Endothelial cell of umbilical vein (primary cell): ENCODE results near the gene OR6B2. TPM values are rescaled to one million over a fixed set of nuclear protein-coding genes. Genes with fewer than 3 reads are reported as not detected.

Experiments used
- BruUV-seq: library from RNA; stranded (reverse); fragments of 400-500 nt; replicated peaks from 2 replicates; lab custom pipeline; 2021; lab: Mats Ljungman, UMichigan
- CTCF ChIA-PET: fragments of 300-600, 350-600 bp; sonication (Branson Sonifier 250); formaldehyde crosslinking; loops from one replicate; lab custom pipeline; 2021; ENCODE audit warnings: antibody characterized with exemption, inconsistent platforms; lab: Charles Lee
- POLR2A ChIA-PET: fragments of 300-600, 350-600 bp; sonication (Branson Sonifier 250); formaldehyde crosslinking; loops from one replicate; lab custom pipeline; 2021; ENCODE audit warnings: antibody characterized with exemption, inconsistent platforms; lab: Charles Lee
- DNase-seq: peaks from one replicate; pipeline ENCODE4 v3.0.0-alpha.2; 2011; ENCODE audit warnings: low read depth, low spot score
- FAIRE-seq: peaks from 2 replicates; lab custom pipeline; 2011; peaks lifted over from hg19 to GRCh38; lab: Jason Lieb, UNC
- H2AFZ ChIP-seq: 2 replicates; pipeline ENCODE4 v1.6.0; 2012; ENCODE audit warnings: low read depth, low read length, control low read depth, inconsistent platforms
- H3K27ac ChIP-seq: 2 replicates; pipeline ENCODE4 v1.5.1; 2011; ENCODE audit warnings: low read depth, mild to moderate bottlenecking, control low read depth, low read length, moderate library complexity; ENCODE audit not compliant: insufficient read depth
- H3K27me3 ChIP-seq, 2 experiments: 2 replicates each; pipeline versions ENCODE4 v1.6.0 to v1.6.1; 2011; ENCODE audit warnings: low read length in 2 of 2, mixed read lengths in 1 of 2; ENCODE audit not compliant: control insufficient read depth in 2 of 2, insufficient read depth in 2 of 2
- H3K36me3 ChIP-seq, 2 experiments: 2 replicates in 1 of 2; 3 replicates in 1 of 2; pipeline ENCODE4 v1.5.1; 2011; ENCODE audit warnings: low read length in 2 of 2, mild to moderate bottlenecking in 1 of 2, moderate library complexity in 1 of 2; ENCODE audit not compliant: control insufficient read depth in 2 of 2, insufficient read depth in 2 of 2; ENCODE audit errors: extremely low read depth in 1 of 2
- H3K4me1 ChIP-seq: 3 replicates; pipeline ENCODE4 v1.5.1; 2011; ENCODE audit warnings: mild to moderate bottlenecking, low read length; ENCODE audit not compliant: control insufficient read depth, insufficient read depth; ENCODE audit errors: extremely low read depth
- H3K4me2 ChIP-seq: 2 replicates; pipeline ENCODE4 v1.6.1; 2011; ENCODE audit warnings: low read length, control low read depth, mixed read lengths; ENCODE audit not compliant: insufficient read depth
- H3K4me3 ChIP-seq, 3 experiments: fragments of 200-600 bp in 1 of 3; sonication (generic), shearing (Covaris generic) in 1 of 3; replicated peaks in 1 of 3; 2 replicates each; pipeline ENCODE4 v1.5.1; 2011 to 2016; ENCODE audit warnings: control low read depth in 3 of 3, low read length in 3 of 3, mild to moderate bottlenecking in 2 of 3, inconsistent platforms in 1 of 3, low read depth in 1 of 3, moderate library complexity in 1 of 3; ENCODE audit not compliant: insufficient read depth in 1 of 3
- H3K79me2 ChIP-seq: 2 replicates; pipeline ENCODE4 v1.6.0; 2012; ENCODE audit warnings: low read length, inconsistent platforms; ENCODE audit not compliant: control insufficient read depth, insufficient read depth
- H3K9ac ChIP-seq: replicated peaks from 2 replicates; pipeline ENCODE3; 2011; ENCODE audit warnings: low read length, control low read depth; ENCODE audit not compliant: insufficient read depth; ENCODE audit errors: extremely low read depth
- H3K9me1 ChIP-seq: replicated peaks from 3 replicates; pipeline ENCODE4 v1.6.0; 2011; ENCODE audit warnings: mild to moderate bottlenecking, low read length; ENCODE audit not compliant: control insufficient read depth, insufficient read depth; ENCODE audit errors: extremely low read depth
- H3K9me3 ChIP-seq: replicated peaks from 2 replicates; pipeline ENCODE4 v1.5.1; 2012; ENCODE audit warnings: low read length, inconsistent platforms; ENCODE audit not compliant: control insufficient read depth, insufficient read depth
- H4K20me1 ChIP-seq: replicated peaks from 2 replicates; pipeline ENCODE3; 2011; ENCODE audit warnings: mild to moderate bottlenecking, low read length; ENCODE audit not compliant: control insufficient read depth, insufficient read depth; ENCODE audit errors: extremely low read depth
- EZH2 ChIP-seq: IDR thresholded peaks from 2 replicates; pipeline ENCODE4 v1.6.1; 2012; ENCODE audit warnings: borderline replicate concordance, low read depth, mild to moderate bottlenecking, moderate library complexity, low read length, inconsistent platforms; ENCODE audit not compliant: severe bottlenecking
- FOS ChIP-seq: IDR thresholded peaks from 2 replicates; pipeline ENCODE4 v1.6.1; 2011; ENCODE audit warnings: mild to moderate bottlenecking, low read length, moderate library complexity, borderline replicate concordance; ENCODE audit not compliant: insufficient read depth
- GATA2 ChIP-seq: IDR thresholded peaks from 2 replicates; pipeline ENCODE4 v1.7.0; 2011; ENCODE audit warnings: low read depth, mild to moderate bottlenecking, moderate library complexity, mixed read lengths, low read length; ENCODE audit not compliant: insufficient read length, insufficient read depth
- JUN ChIP-seq: IDR thresholded peaks from 2 replicates; pipeline ENCODE4 v1.6.1; 2011; ENCODE audit warnings: borderline replicate concordance, low read depth; ENCODE audit not compliant: insufficient read length, insufficient read depth
- MAX ChIP-seq: IDR thresholded peaks from 2 replicates; pipeline ENCODE4 v1.6.1; 2011; ENCODE audit not compliant: insufficient read depth, insufficient read length
- POLR2AphosphoS5 ChIP-seq: IDR thresholded peaks from 2 replicates; pipeline ENCODE4 v1.6.1; 2012; ENCODE audit warnings: low read depth, mild to moderate bottlenecking, control low read depth, low read length, moderate library complexity; ENCODE audit not compliant: insufficient read depth
- dilution Hi-C: fragments of 300-500 bp; cut with MboI; formaldehyde crosslinking; loops from one replicate; pipeline ENCODE4 v1.15.0; 2019; ENCODE audit warnings: low sequenced_read_pairs; ENCODE audit not compliant: extremely low pct_ligation_motif_present
- intact Hi-C: fragments of 100-400 bp; cut with micrococcal nuclease; formaldehyde crosslinking; loops from one replicate; pipeline ENCODE4 v1.10.0; 2022
- polyA plus RNA-seq, 4 experiments: library from polyadenylated mRNA; depleted of rRNA in 3 of 4; stranded (reverse) in 3 of 4; unstranded in 1 of 4; fragments of >200 nt; gene quantifications; 2 replicates each; pipeline versions ENCODE4 v1.2.1 to v1.2.3, GENCODE V29; 2011 to 2012; ENCODE audit warnings: missing spikeins in 1 of 4
- total RNA-seq: library from RNA; stranded (reverse); gene quantifications from 2 replicates; pipeline ENCODE4 v1.2.3, GENCODE V29; 2021
- TF ChIP-seq, protein P1 (sequence below), 2 donors: IDR thresholded peaks; 1 replicate in 1 of 2; 2 replicates in 1 of 2; pipeline ENCODE4 v1.5.1; 2011; ENCODE audit warnings: low read length in 2 of 2, mild to moderate bottlenecking in 2 of 2, moderate library complexity in 2 of 2, control low read depth in 1 of 2, inconsistent platforms in 1 of 2, low read depth in 1 of 2; ENCODE audit not compliant: insufficient read depth in 1 of 2; ENCODE audit errors: extremely low read depth in 1 of 2

OR6B2 gene
- total and polyA plus RNA-seq, 2 donors (not counting 3 experiments of a cell fraction or from before 2014, with no cell fraction given) = not detected

GRCh38 chr2:240077442-240077841 is 47.2 kb upstream of the OR6B2 start:
- no peak overlapping the region for H3K4me2 ChIP-seq
- DNase-seq (no peak), FAIRE-seq (no peak)
- H3K9me3 ChIP-seq = no peaks in the 10 kb centered on the region
- no peaks in the 10 kb centered on the region for H3K9me1 ChIP-seq
- no peak overlapping the region for H2AFZ ChIP-seq
- H3K27ac ChIP-seq = no peak overlapping the region
- H3K9ac ChIP-seq = no peak overlapping the region
- CTCF ChIA-PET = no interaction called here
- H3K79me2 ChIP-seq = no peaks in the 10 kb centered on the region
- intact Hi-C loops (no loop called here), dilution Hi-C loops (no loop called here)
- no peaks in the 10 kb centered on the region for H4K20me1 ChIP-seq
- POLR2A ChIA-PET = no interaction called here
- H3K27me3 ChIP-seq = no peaks in the 10 kb centered on the region
- TF ChIP-seq EZH2 = no peak
- TF ChIP-seq, protein P1, sequence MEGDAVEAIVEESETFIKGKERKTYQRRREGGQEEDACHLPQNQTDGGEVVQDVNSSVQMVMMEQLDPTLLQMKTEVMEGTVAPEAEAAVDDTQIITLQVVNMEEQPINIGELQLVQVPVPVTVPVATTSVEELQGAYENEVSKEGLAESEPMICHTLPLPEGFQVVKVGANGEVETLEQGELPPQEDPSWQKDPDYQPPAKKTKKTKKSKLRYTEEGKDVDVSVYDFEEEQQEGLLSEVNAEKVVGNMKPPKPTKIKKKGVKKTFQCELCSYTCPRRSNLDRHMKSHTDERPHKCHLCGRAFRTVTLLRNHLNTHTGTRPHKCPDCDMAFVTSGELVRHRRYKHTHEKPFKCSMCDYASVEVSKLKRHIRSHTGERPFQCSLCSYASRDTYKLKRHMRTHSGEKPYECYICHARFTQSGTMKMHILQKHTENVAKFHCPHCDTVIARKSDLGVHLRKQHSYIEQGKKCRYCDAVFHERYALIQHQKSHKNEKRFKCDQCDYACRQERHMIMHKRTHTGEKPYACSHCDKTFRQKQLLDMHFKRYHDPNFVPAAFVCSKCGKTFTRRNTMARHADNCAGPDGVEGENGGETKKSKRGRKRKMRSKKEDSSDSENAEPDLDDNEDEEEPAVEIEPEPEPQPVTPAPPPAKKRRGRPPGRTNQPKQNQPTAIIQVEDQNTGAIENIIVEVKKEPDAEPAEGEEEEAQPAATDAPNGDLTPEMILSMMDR (IDR thresholded peaks at IDR 0.05; ENCODE audit: extremely low read depth in 1 of 2, insufficient read depth in 1 of 2, low read depth in 1 of 2, low read length in 2 of 2) = no peak
- H3K36me3 ChIP-seq = no peaks in the 10 kb centered on the region
- no peaks in the 10 kb centered on the region for H3K4me1 ChIP-seq
- BruUV-seq = no TSS peak
- H3K4me3 ChIP-seq = no peak overlapping the region

- H3K4me1 ChIP-seq = no peaks in the 10 kb centered on the region
- H3K9me3 ChIP-seq = no peaks in the 10 kb centered on the region
- no peak overlapping the region for H3K27ac ChIP-seq
- POLR2A ChIA-PET = no interaction called here
- H4K20me1 ChIP-seq = no peaks in the 10 kb centered on the region
- no peak overlapping the region for H2AFZ ChIP-seq
- no TSS peak for BruUV-seq
- TF ChIP-seq JUN (no peak), POLR2AphosphoS5 (no peak), GATA2 (no peak), FOS (no peak), MAX (no peak)
- TF ChIP-seq, protein P1 (IDR thresholded peaks at IDR 0.05; ENCODE audit: extremely low read depth in 1 of 2, insufficient read depth in 1 of 2, low read depth in 1 of 2, low read length in 2 of 2) = no peak
- H3K9me1 ChIP-seq = no peaks in the 10 kb centered on the region
- no peak overlapping the region for H3K4me3 ChIP-seq
- DNase-seq = no peak
- no peaks in the 10 kb centered on the region for H3K36me3 ChIP-seq
- FAIRE-seq = no peak
- intact Hi-C loops = no loop called here
- H3K27me3 ChIP-seq = no peaks in the 10 kb centered on the region
- H3K4me2 ChIP-seq = no peak overlapping the region
- dilution Hi-C loops = no loop called here
- no peaks in the 10 kb centered on the region for H3K79me2 ChIP-seq
- CTCF ChIA-PET = interaction anchor here (0.9 to 1.4 kb wide), 2 partner anchors 11 to 13 kb away, joined by 3 to 6 read pairs; no protein-coding TSS in a partner anchor
- no peak overlapping the region for H3K9ac ChIP-seq
These were observed 44.3 kb upstream of the OR6B2 start for GRCh38 chr2:240074545-240074944.
